NCI-H1694 (cell line): Measurements from ENCODE around the gene SUMO1.
A peak's percentile ranks its signal among the peaks of the same experiment; 100 is the strongest.
"Not testable (repeated sequence)": the region's sequence is repeated elsewhere in the genome, so short reads cannot be mapped to it uniquely, and the experiment has no call there.

Experiments used
- DNase-seq: peaks from one replicate; lab custom pipeline; 2025; lab: John Stamatoyannopoulos, UW

SUMO1 gene

DNA sequence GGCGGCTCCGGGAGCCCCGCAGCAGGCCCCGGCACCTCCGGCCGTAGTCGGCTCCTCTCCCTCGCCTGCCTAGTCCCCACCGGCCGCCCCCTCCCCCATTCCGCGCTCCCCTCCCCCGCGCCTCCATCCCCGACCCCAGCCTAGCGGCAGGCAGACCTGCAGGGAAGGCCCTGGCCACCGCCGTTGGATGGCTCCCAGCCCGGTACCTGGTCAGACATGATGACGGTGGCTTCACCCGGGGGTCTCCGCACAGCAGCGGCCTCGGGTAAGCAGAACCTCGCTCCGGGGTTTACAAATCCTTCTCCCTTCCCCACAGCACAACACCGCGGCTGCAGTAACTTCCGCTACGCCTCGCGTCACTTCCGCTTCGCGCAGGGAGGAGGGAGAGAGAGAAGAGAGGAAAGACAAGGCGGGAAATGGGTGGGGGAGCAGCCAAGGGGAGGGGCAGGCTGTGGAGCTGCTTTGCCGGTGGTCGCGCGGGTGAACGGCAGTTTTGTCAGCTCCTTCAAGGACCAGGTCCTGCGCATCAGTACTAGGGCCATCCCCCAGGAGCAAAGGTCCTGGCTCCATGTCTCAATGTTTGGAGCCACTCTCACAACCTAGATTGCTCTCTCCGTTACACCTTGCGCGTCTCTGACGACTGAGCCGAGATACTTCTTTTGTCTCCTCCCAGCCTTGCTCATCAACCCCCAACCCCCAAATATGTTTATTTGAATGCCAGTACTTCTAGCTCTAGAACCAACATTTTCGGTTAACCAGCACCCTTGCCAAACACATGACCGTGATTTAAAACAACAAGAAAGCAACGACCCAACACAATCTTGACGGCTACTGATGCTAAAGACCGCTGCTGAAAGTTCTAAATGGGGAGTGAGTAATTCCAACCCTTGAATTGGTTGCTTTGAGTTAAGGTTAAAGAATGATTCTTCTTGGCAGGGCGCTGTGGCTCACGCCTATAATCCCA, at the start of gene SUMO1:
Gene SUMO1, minus strand, starts transcription at position 364 of the 964 bp plus-strand sequence. Its CDS starts 146 bp downstream, at position 218.
- peak; percentile 92 for DNase-seq

DNA sequence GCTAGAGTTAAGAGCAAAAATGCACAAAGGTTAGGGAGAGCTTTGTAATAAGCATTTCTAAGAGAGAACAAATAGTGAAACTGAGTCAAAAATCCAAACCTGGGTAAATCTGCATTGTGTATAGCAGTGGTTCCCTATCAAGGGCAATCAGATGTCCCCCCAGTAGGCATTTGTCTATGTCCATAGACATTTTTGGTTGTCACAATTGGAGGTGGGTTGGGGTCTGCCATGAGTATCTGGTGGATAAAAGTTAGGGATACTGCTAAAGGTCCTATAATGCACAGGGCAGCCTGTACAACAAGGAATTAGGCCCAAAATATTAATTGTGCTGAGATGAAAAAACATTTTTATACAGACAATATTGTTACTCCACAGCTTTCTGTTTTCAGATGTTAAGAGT, 48.2 kb upstream of the SUMO1 start:
- DNase-seq = no peak

GRCh38 chr2:202278944-202279343, 40.5 kb upstream of the SUMO1 start:
- DNase-seq = peak; percentile 37

GRCh38 chr2:202278036-202278760, 39.8 kb upstream of the SUMO1 start:
- no peak for DNase-seq

DNA sequence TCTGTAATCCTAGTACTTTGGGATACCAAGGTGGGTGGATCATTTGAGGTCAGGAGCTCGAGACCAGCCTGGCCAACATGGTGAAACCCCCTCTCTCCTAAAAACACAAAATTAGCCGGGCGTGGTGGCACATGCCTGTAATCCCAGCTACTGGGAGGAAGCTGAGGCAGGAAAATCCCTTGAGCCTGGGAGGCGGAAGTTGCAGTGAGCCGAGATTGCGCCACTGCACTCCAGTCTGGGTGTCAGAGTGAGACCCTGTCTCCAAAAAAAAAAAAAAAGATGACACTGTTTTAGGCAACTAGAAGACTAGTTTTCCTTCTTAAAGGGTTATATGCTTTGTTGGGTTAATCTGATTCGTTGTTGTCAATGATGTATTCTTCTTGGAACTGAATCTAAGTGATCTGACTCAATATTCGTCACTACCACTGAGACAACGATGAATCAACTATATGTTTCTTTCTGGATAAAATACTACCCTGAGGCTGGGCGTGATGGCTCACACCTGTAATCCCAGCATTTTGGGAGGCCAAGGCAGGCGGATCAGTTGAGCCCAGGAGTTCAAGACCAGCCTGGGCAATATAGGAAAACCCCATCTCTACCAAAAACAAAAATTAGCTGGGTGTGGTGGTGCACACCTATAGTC, 37.8 kb upstream of the SUMO1 start:
- DNase-seq = not testable (repeated sequence)

GRCh38 chr2:202270487-202270886, 32.1 kb upstream of the SUMO1 start:
- no peak for DNase-seq

- DNase-seq = no peak
Observed at GRCh38 chr2:202269585-202269984, 31.2 kb upstream of the SUMO1 start.

DNA sequence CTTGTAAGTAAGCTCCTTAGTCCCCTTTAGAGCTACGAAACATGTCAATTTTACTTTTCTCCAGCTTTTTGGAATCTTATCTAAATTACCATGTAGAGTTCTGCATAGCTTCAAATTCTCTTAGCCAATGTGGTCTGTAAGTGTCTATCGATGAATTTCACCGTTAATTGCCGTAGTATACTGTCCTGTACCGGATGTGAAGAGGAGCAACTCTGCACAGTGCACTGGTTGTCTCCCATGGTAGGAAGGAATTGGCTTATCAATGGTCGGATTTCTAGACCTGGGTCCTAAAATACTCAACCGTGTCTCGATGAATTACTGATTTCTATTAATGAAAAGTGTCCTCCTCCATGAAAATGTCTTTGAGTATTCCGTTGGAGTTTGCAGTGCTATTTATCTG, 29.1 kb upstream of the SUMO1 start:
- no peak for DNase-seq

GRCh38 chr2:202265467-202266277, 27.3 kb upstream of the SUMO1 start, which contains the start of gene NOP58:
TSS of gene NOP58 (plus strand) at chr2:202265763. CDS start at chr2:202265942, 179 bp downstream.
- peak; percentile 97 for DNase-seq

DNA sequence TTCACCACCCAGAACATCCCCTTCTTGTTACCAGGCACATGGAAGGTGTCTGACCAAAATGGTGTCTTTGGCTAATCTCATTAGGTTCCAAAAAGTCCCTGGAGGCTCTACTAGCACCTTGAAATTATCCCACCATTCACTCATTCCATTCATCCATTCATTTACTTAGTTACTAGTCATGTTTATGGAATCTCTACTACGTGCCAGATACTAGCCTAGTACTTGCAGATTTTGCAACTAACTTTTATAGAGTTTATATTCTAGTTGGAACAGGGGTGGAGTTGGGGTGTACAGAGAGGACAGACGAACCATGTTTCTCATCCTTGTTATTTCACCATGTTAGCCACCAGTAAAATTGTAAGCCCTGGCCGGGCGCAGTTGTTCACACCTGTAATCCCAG, 23.1 kb upstream of the SUMO1 start:
- DNase-seq = no peak

GRCh38 chr2:202251494-202251893, 13.1 kb upstream of the SUMO1 start:
- DNase-seq = no peak

- DNase-seq = no peak
Observed at GRCh38 chr2:202249521-202250253, 11.3 kb upstream of the SUMO1 start.

GRCh38 chr2:202247710-202248109, 9.3 kb upstream of the SUMO1 start:
- DNase-seq = not testable (repeated sequence)

GRCh38 chr2:202237787-202238233, 587 bp downstream of the SUMO1 start:
- no peak for DNase-seq

GRCh38 chr2:202221873-202222272, 16.5 kb downstream of the SUMO1 start:
- no peak for DNase-seq

GRCh38 chr2:202215179-202215578, 23.2 kb downstream of the SUMO1 start:
- DNase-seq = no peak

- no peak for DNase-seq
Observed at GRCh38 chr2:202208526-202208925, 29.9 kb downstream of the SUMO1 start.

- DNase-seq = no peak
Observed at GRCh38 chr2:202204855-202205254, 33.5 kb downstream of the SUMO1 start.

DNA sequence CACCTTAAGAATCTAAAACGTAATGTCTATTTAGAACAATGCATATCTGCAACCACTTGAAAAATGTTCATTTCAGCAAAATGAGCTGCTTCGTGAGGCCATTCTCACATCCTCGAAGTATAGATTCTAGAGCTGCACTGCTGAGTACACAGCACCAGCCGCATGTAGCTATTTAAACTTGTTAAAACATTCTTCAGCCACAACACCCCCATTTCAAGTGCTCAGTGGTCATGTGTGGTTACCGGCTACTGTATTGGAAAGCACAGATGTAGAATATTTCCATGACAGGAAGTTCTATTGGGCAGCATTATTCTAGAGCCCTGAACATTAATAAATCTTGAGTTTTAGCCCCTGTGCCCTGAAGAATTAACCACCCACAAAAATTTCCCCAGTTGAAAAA, 35.0 kb downstream of the SUMO1 start:
- no peak for DNase-seq
